Ishikawa (cell line): ENCODE results near the gene NPC1.

Source experiments
- CEBPB ChIP-seq: IDR thresholded peaks from 2 replicates; pipeline ENCODE4 v1.6.1; 2012
- CREB1 ChIP-seq: IDR thresholded peaks from 2 replicates; pipeline ENCODE4 v1.6.1; 2012; ENCODE audit warnings: low read depth
- EP300 ChIP-seq: IDR thresholded peaks from 2 replicates; pipeline ENCODE4 v1.6.1; 2012; ENCODE audit warnings: borderline replicate concordance
- REST ChIP-seq: IDR thresholded peaks from 2 replicates; pipeline ENCODE4 v1.6.1; 2012; ENCODE audit warnings: low read depth, mild to moderate bottlenecking
- TAF1 ChIP-seq: IDR thresholded peaks from 2 replicates; pipeline ENCODE4 v1.6.1; 2012; ENCODE audit warnings: low read depth, mild to moderate bottlenecking
- TCF12 ChIP-seq: IDR thresholded peaks from 2 replicates; pipeline ENCODE4 v1.6.1; 2012; ENCODE audit warnings: low read depth
- TEAD4 ChIP-seq: IDR thresholded peaks from 2 replicates; pipeline ENCODE4 v1.6.1; 2012
- USF1 ChIP-seq: IDR thresholded peaks from 2 replicates; pipeline ENCODE4 v1.6.1; 2012
- YY1 ChIP-seq: IDR thresholded peaks from 2 replicates; pipeline ENCODE4 v1.6.1; 2012; ENCODE audit warnings: low read depth
- TF ChIP-seq, protein P1 (sequence below): IDR thresholded peaks from 2 replicates; pipeline ENCODE4 v1.6.1; 2012

- TF ChIP-seq TAF1 (no peak), USF1 (no peak), TEAD4 (no peak), TCF12 (no peak), EP300 (no peak), CEBPB (no peak), CREB1 (no peak), YY1 (no peak), REST (no peak)
- TF ChIP-seq, protein P1, sequence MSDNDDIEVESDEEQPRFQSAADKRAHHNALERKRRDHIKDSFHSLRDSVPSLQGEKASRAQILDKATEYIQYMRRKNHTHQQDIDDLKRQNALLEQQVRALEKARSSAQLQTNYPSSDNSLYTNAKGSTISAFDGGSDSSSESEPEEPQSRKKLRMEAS, result no peak
Measured at GRCh38 chr18:23580677-23581367, 5.5 kb downstream of the NPC1 start.
